Loucy (cell line): Measurements from ENCODE around the gene SLC9A9.

Experiments
- CTCF ChIP-seq: fragments of 200-600 bp; sonication (generic); conservative IDR thresholded peaks from 2 replicates; pipeline ENCODE4 v1.5.1; 2014; ENCODE audit warnings: mild to moderate bottlenecking, antibody characterized with exemption, low read length
- EZH2phosphoT487 ChIP-seq: fragments of 200-600 bp; IDR thresholded peaks from 2 replicates; pipeline ENCODE4 v1.6.1; 2018; ENCODE audit warnings: antibody characterized with exemption, mild to moderate bottlenecking, moderate library complexity, borderline replicate concordance

- TF ChIP-seq CTCF (no peak), EZH2phosphoT487 (no peak)
These were observed 605.6 kb downstream of the SLC9A9 start for GRCh38 chr3:143242691-143243090.
